GM23338 (cell line): Measurements from ENCODE around the gene CDON. TPM values are rescaled to one million over a fixed set of nuclear protein-coding genes. Genes with fewer than 3 reads are reported as not detected.

Experiments
- ATAC-seq: fragments of 200-7000 bp; cut with Tn5 transposase; 3 replicates; pipeline ENCODE4 v1.9.1; 2020
- DNase-seq: peaks from one replicate; pipeline ENCODE4 v3.0.0-alpha.2; 2015; ENCODE audit warnings: low spot score
- H2AFZ ChIP-seq: fragments of 200-600 bp; sonication (generic); 2 replicates; pipeline ENCODE4 v1.8.0; 2016; ENCODE audit warnings: antibody characterized with exemption, mild to moderate bottlenecking, moderate library complexity
- H3F3A ChIP-seq: fragments of 200-600 bp; sonication (generic); replicated peaks from 2 replicates; pipeline ENCODE4 v1.8.0; 2017; ENCODE audit warnings: antibody characterized with exemption, mixed run types, low read depth
- H3K27ac ChIP-seq: fragments of 200-600 bp; sonication (generic); 2 replicates; pipeline ENCODE4 v1.6.1; 2016; ENCODE audit warnings: low read depth
- H3K27me3 ChIP-seq: fragments of 200-600 bp; sonication (generic); 2 replicates; pipeline ENCODE4 v1.8.0; 2016; ENCODE audit warnings: mild to moderate bottlenecking, mixed run types, moderate library complexity; ENCODE audit not compliant: insufficient read depth
- H3K36me3 ChIP-seq: fragments of 200-600 bp; sonication (generic); 2 replicates; pipeline ENCODE4 v1.8.0; 2016; ENCODE audit warnings: mild to moderate bottlenecking; ENCODE audit not compliant: insufficient read depth
- H3K4me1 ChIP-seq: fragments of 200-600 bp; sonication (generic); 2 replicates; pipeline ENCODE4 v1.8.0; 2016; ENCODE audit warnings: mild to moderate bottlenecking, moderate library complexity; ENCODE audit not compliant: insufficient read depth
- H3K4me2 ChIP-seq: fragments of 200-600 bp; sonication (generic); 2 replicates; pipeline ENCODE4 v1.7.1; 2017; ENCODE audit warnings: mixed run types
- H3K4me3 ChIP-seq: fragments of 200-600 bp; sonication (generic); 2 replicates; pipeline ENCODE4 v1.6.1; 2016; ENCODE audit warnings: mixed run types
- H3K79me2 ChIP-seq: fragments of 200-600 bp; sonication (generic); replicated peaks from 2 replicates; pipeline ENCODE4 v1.8.0; 2017; ENCODE audit warnings: mild to moderate bottlenecking; ENCODE audit not compliant: insufficient read depth
- H3K9me2 ChIP-seq: fragments of 200-600 bp; sonication (generic); 2 replicates; pipeline ENCODE4 v1.8.0; 2017; ENCODE audit not compliant: insufficient read depth
- H4K20me1 ChIP-seq: fragments of 200-600 bp; sonication (generic); replicated peaks from 2 replicates; pipeline ENCODE4 v1.8.0; 2017; ENCODE audit warnings: mild to moderate bottlenecking; ENCODE audit not compliant: insufficient read depth
- H3K27ac Mint-ChIP-seq: 2 replicates; pipeline ENCODE4 v1.8.0; 2020; ENCODE audit warnings: inconsistent platforms, mild to moderate bottlenecking, moderate library complexity, mixed read lengths
- H3K27me3 Mint-ChIP-seq: 3 replicates; pipeline ENCODE4 v1.8.0; 2022; ENCODE audit warnings: low read depth, mild to moderate bottlenecking, moderate library complexity, mixed read lengths, inconsistent platforms; ENCODE audit not compliant: insufficient read depth, poor library complexity
- H3K36me3 Mint-ChIP-seq: 3 replicates; pipeline ENCODE4 v1.8.0; 2021; ENCODE audit warnings: low read depth, mild to moderate bottlenecking, inconsistent platforms, moderate library complexity, mixed read lengths
- H3K4me1 Mint-ChIP-seq: 3 replicates; pipeline ENCODE4 v1.8.0; 2020; ENCODE audit warnings: mild to moderate bottlenecking, inconsistent platforms, mixed read lengths
- H3K4me3 Mint-ChIP-seq: 3 replicates; pipeline ENCODE4 v1.8.0; 2021; ENCODE audit warnings: moderate library complexity, mild to moderate bottlenecking, inconsistent platforms, mixed read lengths
- H3K9me3 Mint-ChIP-seq: 3 replicates; pipeline ENCODE4 v1.8.0; 2020; ENCODE audit warnings: moderate library complexity, mild to moderate bottlenecking, inconsistent platforms, mixed read lengths
- CREB1 ChIP-seq: fragments of 250-450 bp; sonication (Bioruptor Pico); IDR thresholded peaks from 2 replicates; pipeline ENCODE4 v1.5.0; 2020; ENCODE audit warnings: low read depth, mild to moderate bottlenecking, moderate library complexity
- CTCF ChIP-seq, 2 experiments: fragments of 200-600 bp in 1 of 2; sonication (generic) in 1 of 2; conservative IDR thresholded peaks; 2 replicates each; pipeline versions ENCODE4 v1.5.1 to v1.6.1; 2016 to 2017; ENCODE audit warnings: antibody characterized with exemption in 2 of 2, low read depth in 2 of 2, mild to moderate bottlenecking in 2 of 2, moderate library complexity in 1 of 2
- EZH2 ChIP-seq: fragments of 200-600 bp; sonication (generic); IDR thresholded peaks from one replicate; pipeline ENCODE4 v1.8.0; 2017; ENCODE audit warnings: antibody characterized with exemption, mild to moderate bottlenecking, low read depth; ENCODE audit not compliant: unreplicated experiment
- EZH2phosphoT487 ChIP-seq: fragments of 200-600 bp; sonication (generic); IDR thresholded peaks from one replicate; pipeline ENCODE4 v1.8.1; 2018; ENCODE audit warnings: antibody characterized with exemption; ENCODE audit not compliant: unreplicated experiment
- NANOG ChIP-seq: IDR thresholded peaks from 2 replicates; pipeline ENCODE4 v1.6.1; 2016; ENCODE audit warnings: antibody characterized with exemption, borderline replicate concordance
- REST ChIP-seq: IDR thresholded peaks from one replicate; pipeline ENCODE4 v1.6.1; 2018; ENCODE audit warnings: antibody characterized with exemption; ENCODE audit not compliant: unreplicated experiment
- ZNF114 ChIP-seq: fragments of 250-450 bp; sonication (Bioruptor Pico); IDR thresholded peaks from 2 replicates; pipeline ENCODE4 v1.5.0; 2020; ENCODE audit warnings: mild to moderate bottlenecking, moderate library complexity
- ZNF462 ChIP-seq: fragments of 250-450 bp; sonication (Bioruptor Pico); IDR thresholded peaks from 2 replicates; pipeline ENCODE4 v1.5.0; 2020; ENCODE audit warnings: mild to moderate bottlenecking, moderate library complexity
- polyA plus RNA-seq: library from polyadenylated mRNA; unstranded; fragments of >200 nt; fragmentation: Nextera tagmentation; extraction: Ambion mirVana; gene quantifications from 2 replicates; pipeline ENCODE4 v1.2.1, GENCODE V29; 2016
- total RNA-seq: library from RNA; depleted of rRNA; stranded (reverse); fragments of >200 nt; shearing (Covaris generic); gene quantifications from 2 replicates; pipeline ENCODE4 v1.2.3, GENCODE V29; 2014

Gene CDON
- total and polyA plus RNA-seq, 2 experiments from 2014 or later = 4.1 to 35.5 TPM

GRCh38 chr11:125958872-125959400 is 103.7 kb downstream of the CDON start:
- Histone ChIP-seq H3K79me2 (no peaks in the 10 kb centered on the region), H3F3A (no peaks in the 10 kb centered on the region), H3K4me2 (no peak overlapping the region), H3K4me3 (no peak overlapping the region), H3K27me3 (no peaks in the 10 kb centered on the region), H4K20me1 (no peaks in the 10 kb centered on the region), H3K9me2 (no peaks in the 10 kb centered on the region), H3K27ac (no peak overlapping the region), H2AFZ (no peak overlapping the region), H3K36me3 (peaks cover 11% of the 10 kb centered on the region; the same call in 1 of the 2 replicates), H3K4me1 (peaks cover 8% of the 10 kb centered on the region; the same call in 1 of the 2 replicates)
- Mint-ChIP-seq H3K9me3 (no peaks in the 10 kb centered on the region; the same call in 2 of the 3 replicates), H3K4me3 (no peak overlapping the region), H3K27ac (no peak overlapping the region), H3K36me3 (peaks cover 27% of the 10 kb centered on the region), H3K27me3 (peaks cover 2% of the 10 kb centered on the region), H3K4me1 (peaks cover 13% of the 10 kb centered on the region; the same call in 2 of the 3 replicates)
- ATAC-seq (no peak), DNase-seq (no peak)
- TF ChIP-seq EZH2phosphoT487 (no peak), CTCF (conservative IDR thresholded peaks at IDR 0.05; ENCODE audit: low read depth in 2 of 2) (no peak), NANOG (no peak), CREB1 (no peak), REST (no peak), ZNF114 (CRISPR knock-in tag) (no peak), EZH2 (no peak), ZNF462 (CRISPR knock-in tag) (no peak)
